Vagina (tissue), 2 donors: ENCODE data around the gene SF3B4.

ENCODE experiments used
- CTCF ChIP-seq, 3 experiments: fragments of 450-650 bp in 2 of 3; fragments of 200-600 bp in 1 of 3; sonication (generic) in 1 of 3; IDR thresholded peaks; one replicate each; pipeline ENCODE4 v1.5.1; 2017 to 2019; ENCODE audit warnings: antibody characterized with exemption in 3 of 3, mild to moderate bottlenecking in 2 of 3, moderate library complexity in 2 of 3
- POLR2A ChIP-seq, 2 donors: fragments of 450-650 bp; IDR thresholded peaks; one replicate each; pipeline ENCODE4 v1.6.1; 2017; ENCODE audit warnings: antibody characterized with exemption in 2 of 2, mild to moderate bottlenecking in 2 of 2, moderate library complexity in 2 of 2
- POLR2AphosphoS5 ChIP-seq, 2 donors: sonication (generic); formaldehyde crosslinking; IDR thresholded peaks; one replicate each; pipeline ENCODE4 v1.9.0; 2017; ENCODE audit warnings: antibody characterized with exemption in 2 of 2, mild to moderate bottlenecking in 2 of 2, low read depth in 1 of 2; ENCODE audit not compliant: insufficient read depth in 1 of 2

- TF ChIP-seq POLR2A (IDR thresholded peaks at IDR 0.05) (no peak), CTCF (IDR thresholded peaks at IDR 0.05) (no peak), POLR2AphosphoS5 (IDR thresholded peaks at IDR 0.05; ENCODE audit: insufficient read depth in 1 of 2, low read depth in 1 of 2) (no peak)
These were observed 23.6 kb downstream of the SF3B4 start for GRCh38 chr1:149903836-149904491.
